CD4-positive, alpha-beta T cell treated with Interleukin-21 for 1 hour (primary cell): ENCODE measurements around the gene RWDD4.
"Not testable (repeated sequence)": the region's sequence is repeated elsewhere in the genome, so short reads cannot be mapped to it uniquely, and the experiment has no call there.

ENCODE experiments used
- DNase-seq: peaks from one replicate; pipeline ENCODE4 v3.0.0-alpha.2; 2020

RWDD4 gene

GRCh38 chr4:183635321-183635720 lies 23.7 kb downstream of the RWDD4 start:
- no peak for DNase-seq

- DNase-seq, result peak; percentile 3
Measured at GRCh38 chr4:183633476-183634400, 25.2 kb downstream of the RWDD4 start.

GRCh38 chr4:183632689-183633088 lies 26.3 kb downstream of the RWDD4 start:
- DNase-seq, result no peak

GRCh38 chr4:183631577-183632198 lies 27.3 kb downstream of the RWDD4 start:
- DNase-seq, result no peak

GRCh38 chr4:183627979-183628588 lies 30.9 kb downstream of the RWDD4 start:
- no peak for DNase-seq

GRCh38 chr4:183627286-183627685 lies 31.7 kb downstream of the RWDD4 start:
- DNase-seq, result not testable (repeated sequence)

- no peak for DNase-seq
Measured at GRCh38 chr4:183626168-183626567, 32.8 kb downstream of the RWDD4 start.

GRCh38 chr4:183624548-183624947 lies 34.4 kb downstream of the RWDD4 start:
- DNase-seq, result no peak

- no peak for DNase-seq
Measured at GRCh38 chr4:183621875-183622274, 37.1 kb downstream of the RWDD4 start.

- no peak for DNase-seq
Measured at GRCh38 chr4:183620421-183620820, 38.6 kb downstream of the RWDD4 start.

GRCh38 chr4:183618681-183619080 lies 40.3 kb downstream of the RWDD4 start:
- no peak for DNase-seq

- no peak for DNase-seq
Measured at GRCh38 chr4:183617075-183617474, 41.9 kb downstream of the RWDD4 start.

- DNase-seq, result no peak
Measured at GRCh38 chr4:183612329-183613250, 46.4 kb downstream of the RWDD4 start.

GRCh38 chr4:183611210-183611830 lies 47.7 kb downstream of the RWDD4 start:
- DNase-seq, result no peak

GRCh38 chr4:183610613-183611012 lies 48.4 kb downstream of the RWDD4 start:
- DNase-seq, result no peak

- no peak for DNase-seq
Measured at GRCh38 chr4:183610033-183610432, 49.0 kb downstream of the RWDD4 start.

GRCh38 chr4:183609151-183609550 lies 49.8 kb downstream of the RWDD4 start:
- DNase-seq, result no peak

- no peak for DNase-seq
Measured at GRCh38 chr4:183607894-183608293, 51.1 kb downstream of the RWDD4 start.

- peak; percentile 13 for DNase-seq
Measured at GRCh38 chr4:183602557-183603027, 56.4 kb downstream of the RWDD4 start.

GRCh38 chr4:183601381-183601780 lies 57.6 kb downstream of the RWDD4 start:
- DNase-seq, result no peak

- DNase-seq, result peak; percentile 7
Measured at GRCh38 chr4:183600189-183600685, 58.7 kb downstream of the RWDD4 start.

- no peak for DNase-seq
Measured at GRCh38 chr4:183599690-183600089, 59.3 kb downstream of the RWDD4 start.
